HG03175 (cell line): ENCODE measurements around the gene KRTAP2-2.
"Not testable (repeated sequence)": the region's sequence is repeated elsewhere in the genome, so short reads cannot be mapped to it uniquely, and the experiment has no call there.

Experiments used
- ATAC-seq: cut with Tn5 transposase; IDR thresholded peaks from one replicate; pipeline ENCODE4 v1.9.1; 2021; ENCODE audit warnings: mild to moderate bottlenecking, moderate library complexity; ENCODE audit not compliant: unreplicated experiment

The KRTAP2-2 gene

GRCh38 chr17:41055130-41055529 is at the start of gene KRTAP2-2:
TSS of gene KRTAP2-2 (minus strand) at chr17:41055230. CDS start at chr17:41055211, 19 bp downstream.
- not testable (repeated sequence) for ATAC-seq

GRCh38 chr17:41104386-41105038 is 49.5 kb upstream of the KRTAP2-2 start:
- not testable (repeated sequence) for ATAC-seq

- ATAC-seq = no peak
Measured at GRCh38 chr17:41103896-41104295, 48.9 kb upstream of the KRTAP2-2 start.

GRCh38 chr17:41101586-41102259 is 46.7 kb upstream of the KRTAP2-2 start, which contains the start of gene KRTAP4-16:
TSS of gene KRTAP4-16 (minus strand) at chr17:41102209. CDS start at chr17:41102209, 0 bp downstream.
- ATAC-seq = no peak

GRCh38 chr17:41099682-41100480 is 44.9 kb upstream of the KRTAP2-2 start:
- ATAC-seq = not testable (repeated sequence)

GRCh38 chr17:41098481-41098880 is 43.5 kb upstream of the KRTAP2-2 start:
- no peak for ATAC-seq

GRCh38 chr17:41098042-41098441 is 43.0 kb upstream of the KRTAP2-2 start, which contains the start of gene KRTAP4-8:
TSS of gene KRTAP4-8 (minus strand) at chr17:41098142. CDS start at chr17:41098084, 58 bp downstream.
- no peak for ATAC-seq

- no peak for ATAC-seq
Measured at GRCh38 chr17:41096055-41096454, 41.0 kb upstream of the KRTAP2-2 start.

- ATAC-seq = not testable (repeated sequence)
Measured at GRCh38 chr17:41088760-41089352, 33.8 kb upstream of the KRTAP2-2 start.

GRCh38 chr17:41084100-41084856 is 29.2 kb upstream of the KRTAP2-2 start, which contains the start of gene KRTAP4-7:
TSS of gene KRTAP4-7 (plus strand) at chr17:41084150. CDS start at chr17:41084207, 57 bp downstream.
- ATAC-seq = not testable (repeated sequence)

GRCh38 chr17:41083427-41083826 is 28.4 kb upstream of the KRTAP2-2 start:
- ATAC-seq = not testable (repeated sequence)

GRCh38 chr17:41082626-41083025 is 27.6 kb upstream of the KRTAP2-2 start:
- ATAC-seq = no peak

- ATAC-seq = no peak
Measured at GRCh38 chr17:41076788-41077187, 21.8 kb upstream of the KRTAP2-2 start.

- ATAC-seq = no peak
Measured at GRCh38 chr17:41073676-41074075, 18.6 kb upstream of the KRTAP2-2 start.

- no peak for ATAC-seq
Measured at GRCh38 chr17:41071606-41072360, 16.8 kb upstream of the KRTAP2-2 start.

- ATAC-seq = no peak
Measured at GRCh38 chr17:41069031-41069430, 14.0 kb upstream of the KRTAP2-2 start.

- ATAC-seq = no peak
Measured at GRCh38 chr17:41067281-41067680, 12.3 kb upstream of the KRTAP2-2 start.

- no peak for ATAC-seq
Measured at GRCh38 chr17:41065829-41066624, 11.0 kb upstream of the KRTAP2-2 start, which contains the start of gene KRTAP2-4. TSS of gene KRTAP2-4 (minus strand) at chr17:41065879. CDS start at chr17:41065845, 34 bp downstream.
